HL-60 (cell line): ENCODE results near the gene NPPA.

Source experiments
- GABPA ChIP-seq: IDR thresholded peaks from 2 replicates; pipeline ENCODE4 v1.6.1; 2012; ENCODE audit warnings: low read depth
- POLR2AphosphoS5 ChIP-seq: IDR thresholded peaks from 2 replicates; pipeline ENCODE4 v1.6.1; 2012; ENCODE audit warnings: low read depth
- TF ChIP-seq, protein P1 (sequence below): IDR thresholded peaks from one replicate; pipeline ENCODE4 v1.5.1; 2011; ENCODE audit warnings: low read length, control low read depth, inconsistent platforms; ENCODE audit not compliant: insufficient read depth

GRCh38 chr1:11878891-11879190, 31.3 kb upstream of the NPPA start:
- TF ChIP-seq, protein P1, sequence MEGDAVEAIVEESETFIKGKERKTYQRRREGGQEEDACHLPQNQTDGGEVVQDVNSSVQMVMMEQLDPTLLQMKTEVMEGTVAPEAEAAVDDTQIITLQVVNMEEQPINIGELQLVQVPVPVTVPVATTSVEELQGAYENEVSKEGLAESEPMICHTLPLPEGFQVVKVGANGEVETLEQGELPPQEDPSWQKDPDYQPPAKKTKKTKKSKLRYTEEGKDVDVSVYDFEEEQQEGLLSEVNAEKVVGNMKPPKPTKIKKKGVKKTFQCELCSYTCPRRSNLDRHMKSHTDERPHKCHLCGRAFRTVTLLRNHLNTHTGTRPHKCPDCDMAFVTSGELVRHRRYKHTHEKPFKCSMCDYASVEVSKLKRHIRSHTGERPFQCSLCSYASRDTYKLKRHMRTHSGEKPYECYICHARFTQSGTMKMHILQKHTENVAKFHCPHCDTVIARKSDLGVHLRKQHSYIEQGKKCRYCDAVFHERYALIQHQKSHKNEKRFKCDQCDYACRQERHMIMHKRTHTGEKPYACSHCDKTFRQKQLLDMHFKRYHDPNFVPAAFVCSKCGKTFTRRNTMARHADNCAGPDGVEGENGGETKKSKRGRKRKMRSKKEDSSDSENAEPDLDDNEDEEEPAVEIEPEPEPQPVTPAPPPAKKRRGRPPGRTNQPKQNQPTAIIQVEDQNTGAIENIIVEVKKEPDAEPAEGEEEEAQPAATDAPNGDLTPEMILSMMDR, result no peak
- TF ChIP-seq GABPA (no peak), POLR2AphosphoS5 (no peak)
